ENCODE results near the gene EXOSC6.
"Not testable (repeated sequence)": the region's sequence is repeated elsewhere in the genome, so short reads cannot be mapped to it uniquely, and the experiment has no call there.

EXOSC6 gene

GRCh38 chr16:70251629-70252354, at the start of gene EXOSC6:
TSS of gene EXOSC6 (minus strand) at chr16:70251940. CDS start at chr16:70251900, 40 bp downstream.
- DNase-seq, result peak; percentile 96 to 97 (median 96)

DNA sequence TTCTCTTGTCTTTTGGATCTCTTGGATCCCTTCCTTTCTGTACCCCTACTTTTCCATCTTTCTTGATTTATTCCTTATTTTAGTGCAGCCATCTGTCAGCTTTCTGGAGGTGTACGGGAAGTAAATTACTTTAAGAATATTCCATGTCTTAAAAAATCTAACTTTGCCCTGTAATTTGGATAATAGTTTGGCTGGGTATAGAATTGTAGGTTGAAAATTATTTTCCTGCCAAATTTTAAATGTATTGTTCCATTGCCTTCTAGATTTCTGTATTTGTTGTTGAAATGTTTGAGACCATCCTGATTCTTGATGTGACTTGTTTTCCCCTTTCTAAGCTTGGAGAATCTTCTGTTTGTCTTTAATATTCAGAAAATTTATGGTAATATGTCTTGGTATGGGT, 49.4 kb upstream of the EXOSC6 start:
- DNase-seq, result no peak

GRCh38 chr16:70298988-70299938, 47.5 kb upstream of the EXOSC6 start, which contains the start of gene DDX19B:
TSS of gene DDX19B (plus strand) at chr16:70299186. CDS start at chr16:70299298, 112 bp downstream.
- DNase-seq, result peak; percentile 78 to 87 (median 80)

- DNase-seq, result no peak
Observed at GRCh38 chr16:70295634-70296033, 43.9 kb upstream of the EXOSC6 start.

GRCh38 chr16:70294385-70295025, 42.8 kb upstream of the EXOSC6 start:
- no peak for DNase-seq

DNA sequence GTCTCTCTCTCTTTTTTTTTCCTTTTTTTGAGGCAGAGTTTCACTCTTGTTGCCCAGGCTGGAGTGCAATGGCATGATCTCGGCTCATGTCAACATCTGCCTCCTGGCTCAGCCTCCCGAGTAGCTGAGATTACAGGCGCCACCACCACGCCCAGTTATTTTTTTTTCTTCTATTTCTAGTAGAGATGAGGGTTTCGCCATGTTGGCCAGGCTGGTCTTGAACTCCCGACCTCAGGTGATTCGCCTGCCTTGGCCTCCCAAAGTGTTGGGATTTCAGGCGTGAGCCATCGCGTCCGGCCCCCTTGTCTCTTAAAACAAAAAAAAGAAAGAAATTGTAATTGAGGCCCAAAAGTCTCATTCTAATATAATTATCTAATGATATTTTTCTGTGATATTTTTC, 40.4 kb upstream of the EXOSC6 start:
- DNase-seq, result not testable (repeated sequence)

GRCh38 chr16:70290949-70291519, 39.3 kb upstream of the EXOSC6 start:
- no peak for DNase-seq

DNA sequence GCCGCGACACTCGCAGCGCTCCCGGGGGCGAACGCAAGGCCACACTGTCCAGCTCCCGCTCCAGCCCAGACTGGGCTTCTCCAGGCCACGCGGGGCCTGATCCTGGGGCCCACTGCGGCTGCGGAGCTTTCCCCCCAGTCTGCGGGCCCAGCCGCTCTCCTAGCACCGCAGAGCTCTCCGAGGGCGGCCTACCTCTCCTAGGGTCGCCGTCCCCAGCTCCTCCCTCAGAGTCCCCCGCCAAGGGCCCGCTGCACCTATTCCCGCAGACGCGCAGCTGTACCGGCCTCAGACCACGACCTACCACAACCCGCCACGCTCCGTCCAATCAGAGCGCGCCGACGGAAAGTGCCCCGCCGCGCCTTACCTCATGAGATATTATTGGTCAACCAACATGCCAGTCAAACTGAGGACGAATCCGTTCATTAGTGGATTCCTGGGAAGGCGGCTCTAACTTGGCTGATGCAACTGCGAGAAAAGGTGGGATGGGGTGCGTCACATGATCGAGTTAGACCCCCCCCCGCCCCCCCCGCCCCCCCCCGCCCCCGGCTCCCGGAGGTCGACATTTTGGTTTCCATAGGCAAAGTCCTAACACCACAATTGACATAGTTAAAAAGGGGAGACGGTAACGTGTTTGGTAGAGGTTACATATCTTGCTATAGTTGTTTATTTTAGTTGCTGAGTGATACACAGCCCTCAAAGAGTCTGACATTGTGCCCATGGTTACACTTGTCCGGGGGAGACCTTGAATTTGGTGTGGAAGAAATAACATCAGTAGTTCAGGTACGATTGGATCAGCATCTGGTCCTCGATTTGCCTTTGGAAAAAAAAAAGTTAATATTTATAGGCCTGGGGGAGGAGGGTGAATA, 37.7 kb upstream of the EXOSC6 start, which contains the start of gene AARS1:
TSS of gene AARS1 (minus strand) at position 278 of the 866 bp plus-strand sequence. CDS start 6,743 bp downstream, outside the sequence.
- DNase-seq, result peak; percentile 97 to 99 (median 98)

GRCh38 chr16:70287304-70287971, 35.7 kb upstream of the EXOSC6 start:
- not testable (repeated sequence) for DNase-seq

GRCh38 chr16:70276392-70276791, 24.7 kb upstream of the EXOSC6 start:
- DNase-seq, result no peak

DNA sequence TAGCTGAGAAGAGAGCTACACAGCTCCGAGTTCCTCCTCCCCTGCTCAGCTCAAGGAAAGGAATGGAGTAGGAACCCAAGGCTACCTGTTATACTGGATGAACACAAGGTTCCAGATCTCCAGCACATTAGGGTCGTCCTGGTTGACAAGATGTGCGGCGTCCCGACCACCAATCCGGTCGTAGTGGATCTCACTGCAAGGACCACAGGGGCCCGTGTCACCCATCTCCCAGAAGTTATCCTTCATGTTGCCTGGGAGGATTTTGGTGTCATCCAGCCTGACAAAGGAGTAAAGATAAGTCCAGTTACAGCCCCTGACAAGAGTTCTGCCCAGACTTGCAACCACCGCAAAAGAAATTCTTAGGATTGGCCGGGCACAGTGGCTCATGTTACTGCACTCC, 20.0 kb upstream of the EXOSC6 start:
- no peak for DNase-seq

DNA sequence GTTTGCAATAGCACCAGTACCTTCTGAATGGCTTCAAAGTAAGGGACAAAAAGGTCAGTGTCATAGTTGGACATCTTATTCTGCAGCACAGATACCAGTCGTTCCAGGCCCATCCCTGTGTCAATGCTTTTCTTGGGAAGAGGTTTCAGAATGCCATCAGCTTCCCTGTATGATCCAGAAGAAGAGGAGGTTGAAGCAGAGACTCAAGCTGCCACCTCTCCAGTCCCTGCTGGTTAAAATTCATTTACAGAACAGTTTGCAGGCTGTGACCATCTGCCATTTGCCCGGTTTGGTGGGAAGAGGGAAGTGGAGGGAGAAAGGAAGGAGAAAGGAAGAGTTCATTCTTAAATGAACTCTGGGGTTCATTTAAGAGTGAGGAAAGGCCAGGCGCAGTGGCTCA, 18.4 kb upstream of the EXOSC6 start:
- DNase-seq, result no peak

GRCh38 chr16:70269471-70269870, 17.7 kb upstream of the EXOSC6 start:
- DNase-seq, result no peak

DNA sequence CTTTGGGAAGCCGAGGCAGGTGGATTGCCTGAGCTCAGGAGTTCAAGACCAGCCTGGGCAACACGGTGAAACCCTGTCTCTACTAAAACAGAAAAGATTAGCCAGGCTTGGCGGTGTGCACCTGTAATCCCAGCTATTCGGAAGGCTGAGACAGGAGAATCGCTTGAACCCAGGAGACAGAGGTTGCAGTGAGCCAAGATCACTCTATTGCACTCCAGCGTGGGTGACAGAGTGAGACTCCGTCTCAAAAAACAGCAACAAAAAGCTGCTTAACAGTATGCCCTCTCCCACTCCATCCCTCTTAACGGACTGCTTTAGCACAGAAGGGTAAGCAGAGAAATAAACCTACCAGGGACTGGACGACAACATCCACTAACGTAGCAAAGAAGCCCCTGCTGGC, 16.2 kb upstream of the EXOSC6 start:
- not testable (repeated sequence) for DNase-seq

GRCh38 chr16:70267516-70267915, 15.8 kb upstream of the EXOSC6 start:
- peak; percentile 53 to 70 (median 67) for DNase-seq

DNA sequence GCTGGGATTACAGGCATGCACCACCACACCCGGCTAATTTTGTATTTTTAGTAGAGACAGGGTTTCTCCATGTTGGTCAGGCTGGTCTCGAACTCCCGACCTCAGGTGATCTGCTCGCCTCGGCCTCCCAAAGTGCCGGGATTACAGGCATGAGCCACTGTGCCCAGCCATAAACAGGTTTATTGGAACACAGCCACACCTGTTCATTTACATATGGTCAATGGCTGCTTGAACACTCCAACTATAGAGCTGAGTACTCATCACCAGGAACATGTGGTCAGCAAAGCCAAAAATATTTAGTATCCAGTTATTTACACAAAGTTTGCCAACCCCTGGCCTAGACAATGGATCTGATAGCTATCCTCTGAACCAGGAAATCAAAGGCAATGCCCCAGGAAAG, 8.2 kb upstream of the EXOSC6 start:
- DNase-seq, result not testable (repeated sequence)

GRCh38 chr16:70258946-70259345, 7.2 kb upstream of the EXOSC6 start:
- DNase-seq, result no peak

GRCh38 chr16:70258065-70258464, 6.3 kb upstream of the EXOSC6 start:
- no peak for DNase-seq

DNA sequence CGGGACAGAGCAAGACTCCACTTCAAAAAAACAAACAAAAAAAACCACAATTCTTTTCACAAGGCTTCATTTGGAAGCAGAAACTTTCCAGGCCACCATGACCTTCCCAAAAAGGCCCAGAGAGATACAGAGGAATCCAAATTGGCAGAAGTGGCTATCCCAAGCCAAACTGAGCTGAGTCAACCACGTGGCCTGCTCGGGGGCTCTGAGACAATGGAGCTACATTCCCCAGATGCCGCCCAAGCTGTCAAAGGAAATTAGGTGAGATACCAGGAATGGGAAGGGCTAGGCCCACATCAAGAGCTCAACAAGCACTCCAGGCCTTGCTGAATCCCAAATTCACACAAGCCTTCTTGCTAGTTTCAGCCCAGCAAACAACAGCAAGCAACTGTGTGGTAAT, 5.7 kb upstream of the EXOSC6 start:
- no peak for DNase-seq

GRCh38 chr16:70255574-70255973, 3.8 kb upstream of the EXOSC6 start:
- DNase-seq, result no peak

GRCh38 chr16:70254965-70255286, 3.2 kb upstream of the EXOSC6 start:
- no peak for DNase-seq

Data from suppressor macrophage treated with lipopolysaccharide for 1 hour (primary cell).